ENCODE measurements around the gene CSHL1.

DNA sequence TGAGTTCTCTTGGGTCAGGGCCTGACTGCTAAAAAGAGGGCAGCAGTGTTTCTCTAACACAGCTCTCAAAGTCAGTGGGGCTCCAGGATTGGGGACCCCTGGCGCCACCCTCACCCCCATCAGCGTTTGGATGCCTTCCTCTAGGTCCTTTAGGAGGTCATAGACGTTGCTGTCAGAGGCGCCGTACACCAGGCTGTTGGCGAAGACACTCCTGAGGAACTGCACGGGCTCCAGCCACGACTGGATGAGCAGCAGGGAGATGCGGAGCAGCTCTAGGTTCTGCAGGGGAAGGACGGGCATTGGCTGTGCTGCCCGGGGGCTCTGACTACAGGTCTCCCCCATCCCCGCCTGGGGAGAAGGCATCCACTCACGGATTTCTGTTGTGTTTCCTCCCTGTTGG is 6.6 kb upstream of the CSHL1 start:
- TF ChIP-seq, protein P1, sequence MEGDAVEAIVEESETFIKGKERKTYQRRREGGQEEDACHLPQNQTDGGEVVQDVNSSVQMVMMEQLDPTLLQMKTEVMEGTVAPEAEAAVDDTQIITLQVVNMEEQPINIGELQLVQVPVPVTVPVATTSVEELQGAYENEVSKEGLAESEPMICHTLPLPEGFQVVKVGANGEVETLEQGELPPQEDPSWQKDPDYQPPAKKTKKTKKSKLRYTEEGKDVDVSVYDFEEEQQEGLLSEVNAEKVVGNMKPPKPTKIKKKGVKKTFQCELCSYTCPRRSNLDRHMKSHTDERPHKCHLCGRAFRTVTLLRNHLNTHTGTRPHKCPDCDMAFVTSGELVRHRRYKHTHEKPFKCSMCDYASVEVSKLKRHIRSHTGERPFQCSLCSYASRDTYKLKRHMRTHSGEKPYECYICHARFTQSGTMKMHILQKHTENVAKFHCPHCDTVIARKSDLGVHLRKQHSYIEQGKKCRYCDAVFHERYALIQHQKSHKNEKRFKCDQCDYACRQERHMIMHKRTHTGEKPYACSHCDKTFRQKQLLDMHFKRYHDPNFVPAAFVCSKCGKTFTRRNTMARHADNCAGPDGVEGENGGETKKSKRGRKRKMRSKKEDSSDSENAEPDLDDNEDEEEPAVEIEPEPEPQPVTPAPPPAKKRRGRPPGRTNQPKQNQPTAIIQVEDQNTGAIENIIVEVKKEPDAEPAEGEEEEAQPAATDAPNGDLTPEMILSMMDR (IDR thresholded peaks at IDR 0.05) = no peak
- TF ChIP-seq EP300 (IDR thresholded peaks at IDR 0.05) (no peak), POLR2A (IDR thresholded peaks at IDR 0.05) (no peak), POLR2AphosphoS5 (IDR thresholded peaks at IDR 0.05) (no peak)
